Testis (tissue), 2 donors: Measurements from ENCODE around the gene MARK2.

ENCODE experiments used
- CTCF ChIP-seq, 3 experiments: fragments of 450-650 bp in 2 of 3; fragments of 200-600 bp in 1 of 3; sonication (generic) in 1 of 3; IDR thresholded peaks; one replicate each; pipeline ENCODE4 v1.5.1; 2016 to 2019; ENCODE audit warnings: antibody characterized with exemption in 3 of 3, mild to moderate bottlenecking in 2 of 3, moderate library complexity in 1 of 3
- POLR2A ChIP-seq: fragments of 450-650 bp; IDR thresholded peaks from one replicate; pipeline ENCODE4 v1.6.1; 2017; ENCODE audit warnings: antibody characterized with exemption, mild to moderate bottlenecking, moderate library complexity

- no peak for TF ChIP-seq CTCF (IDR thresholded peaks at IDR 0.05)
- no peak for TF ChIP-seq POLR2A
Observed at GRCh38 chr11:63923319-63923718, 84.4 kb downstream of the MARK2 start.
